Gastroesophageal sphincter (tissue), 3 donors: Measurements from ENCODE around the gene COL5A1.

Source experiments
- CTCF ChIP-seq, 4 experiments: fragments of 200-600 bp in 2 of 4; fragments of 450-650 bp in 2 of 4; sonication (generic) in 1 of 4; IDR thresholded peaks; one replicate each; pipeline ENCODE4 v1.5.1; 2017 to 2019; ENCODE audit warnings: antibody characterized with exemption in 4 of 4, mild to moderate bottlenecking in 2 of 4, moderate library complexity in 2 of 4
- EP300 ChIP-seq: sonication (generic); formaldehyde crosslinking; IDR thresholded peaks from one replicate; pipeline ENCODE4 v1.6.1; 2017; ENCODE audit warnings: antibody characterized with exemption, mild to moderate bottlenecking
- POLR2A ChIP-seq, 2 donors: fragments of 450-650 bp; IDR thresholded peaks; one replicate each; pipeline ENCODE4 v1.6.1; 2017; ENCODE audit warnings: antibody characterized with exemption in 2 of 2, mild to moderate bottlenecking in 2 of 2, moderate library complexity in 1 of 2
- POLR2AphosphoS5 ChIP-seq: sonication (generic); formaldehyde crosslinking; IDR thresholded peaks from one replicate; pipeline ENCODE4 v1.6.1; 2017; ENCODE audit warnings: antibody characterized with exemption

- TF ChIP-seq CTCF (IDR thresholded peaks at IDR 0.05) (peak in 1 of 4 experiments; percentile 30), EP300 (no peak), POLR2AphosphoS5 (no peak), POLR2A (IDR thresholded peaks at IDR 0.05) (no peak)
Observed at GRCh38 chr9:134781591-134782302, 140.1 kb downstream of the COL5A1 start.
